HL-60 (cell line): ENCODE data around the gene PPP2R2D.

Experiments used
- DNase-seq, 2 experiments: peaks; one replicate each; pipeline ENCODE4 v3.0.0-alpha.2; 2010 to 2020; ENCODE audit warnings: low read depth in 1 of 2, low spot score in 1 of 2
- H3K27ac ChIP-seq: fragments of 250-450 bp; sonication (Bioruptor Pico); replicated peaks from 2 replicates; pipeline ENCODE4 v1.5.1; 2020; ENCODE audit warnings: mild to moderate bottlenecking, moderate library complexity
- H3K27me3 ChIP-seq: fragments of 250-450 bp; sonication (Bioruptor Pico); 2 replicates; pipeline ENCODE4 v1.5.1; 2021; ENCODE audit warnings: mild to moderate bottlenecking, moderate library complexity; ENCODE audit not compliant: insufficient read depth, poor library complexity, severe bottlenecking
- H3K4me3 ChIP-seq: replicated peaks from 2 replicates; pipeline ENCODE4 v1.5.1; 2011; ENCODE audit warnings: mild to moderate bottlenecking, control low read depth, low read length; ENCODE audit not compliant: insufficient read depth
- GABPA ChIP-seq: IDR thresholded peaks from 2 replicates; pipeline ENCODE4 v1.6.1; 2012; ENCODE audit warnings: low read depth
- POLR2AphosphoS5 ChIP-seq: IDR thresholded peaks from 2 replicates; pipeline ENCODE4 v1.6.1; 2012; ENCODE audit warnings: low read depth
- SPI1 ChIP-seq: IDR thresholded peaks from 2 replicates; pipeline ENCODE4 v1.6.1; 2012; ENCODE audit warnings: low read depth, mild to moderate bottlenecking, borderline replicate concordance
- TF ChIP-seq, protein P1 (sequence below): IDR thresholded peaks from one replicate; pipeline ENCODE4 v1.5.1; 2011; ENCODE audit warnings: low read length, control low read depth, inconsistent platforms; ENCODE audit not compliant: insufficient read depth
- TF ChIP-seq, protein P2 (sequence below): IDR thresholded peaks from 2 replicates; pipeline ENCODE4 v1.6.1; 2012; ENCODE audit warnings: low read depth; ENCODE audit not compliant: insufficient replicate concordance

Gene PPP2R2D

DNA sequence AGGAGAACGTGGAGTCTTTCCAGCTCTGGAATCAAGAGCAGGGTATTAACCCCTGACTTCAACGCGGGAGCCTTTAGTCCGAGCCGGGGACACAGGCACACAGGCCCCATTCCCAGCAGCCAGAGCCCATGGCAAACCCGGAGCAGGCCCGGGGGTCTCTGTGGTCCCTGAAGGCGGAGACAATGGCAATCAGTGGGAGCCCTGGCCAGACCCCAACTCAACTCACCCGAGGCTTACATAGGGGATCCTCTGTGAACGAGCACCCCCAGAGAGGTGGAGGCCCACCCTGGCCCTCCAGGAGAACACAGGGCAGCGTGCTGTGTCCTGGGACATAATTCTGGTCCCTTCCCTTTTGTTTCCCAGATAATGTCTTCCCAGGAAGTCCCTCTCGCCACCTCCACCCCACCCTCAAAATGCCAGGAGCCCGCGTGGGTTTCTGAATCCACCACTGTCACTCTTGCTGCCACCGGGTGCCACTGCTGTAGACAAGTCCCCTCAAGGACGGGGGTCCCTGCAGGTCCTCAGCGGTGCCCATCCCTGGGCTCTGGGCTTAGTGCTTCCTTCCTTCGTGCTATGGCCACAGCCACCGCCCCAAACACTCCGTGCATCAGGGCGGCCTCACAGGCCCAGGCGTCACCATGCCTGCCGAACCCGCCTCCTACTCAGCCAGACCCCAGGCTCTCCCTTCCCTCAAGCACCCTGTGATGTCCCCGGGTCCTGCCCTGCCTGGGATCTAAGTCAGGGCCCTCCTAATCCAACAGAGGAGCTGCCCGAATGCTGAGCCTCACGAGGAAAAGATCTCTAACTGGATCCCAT is 28.6 kb upstream of the PPP2R2D start:
- Histone ChIP-seq H3K27me3 (no peaks in the 10 kb centered on the region), H3K27ac (no peak overlapping the region), H3K4me3 (no peak overlapping the region)
- TF ChIP-seq, protein P1, sequence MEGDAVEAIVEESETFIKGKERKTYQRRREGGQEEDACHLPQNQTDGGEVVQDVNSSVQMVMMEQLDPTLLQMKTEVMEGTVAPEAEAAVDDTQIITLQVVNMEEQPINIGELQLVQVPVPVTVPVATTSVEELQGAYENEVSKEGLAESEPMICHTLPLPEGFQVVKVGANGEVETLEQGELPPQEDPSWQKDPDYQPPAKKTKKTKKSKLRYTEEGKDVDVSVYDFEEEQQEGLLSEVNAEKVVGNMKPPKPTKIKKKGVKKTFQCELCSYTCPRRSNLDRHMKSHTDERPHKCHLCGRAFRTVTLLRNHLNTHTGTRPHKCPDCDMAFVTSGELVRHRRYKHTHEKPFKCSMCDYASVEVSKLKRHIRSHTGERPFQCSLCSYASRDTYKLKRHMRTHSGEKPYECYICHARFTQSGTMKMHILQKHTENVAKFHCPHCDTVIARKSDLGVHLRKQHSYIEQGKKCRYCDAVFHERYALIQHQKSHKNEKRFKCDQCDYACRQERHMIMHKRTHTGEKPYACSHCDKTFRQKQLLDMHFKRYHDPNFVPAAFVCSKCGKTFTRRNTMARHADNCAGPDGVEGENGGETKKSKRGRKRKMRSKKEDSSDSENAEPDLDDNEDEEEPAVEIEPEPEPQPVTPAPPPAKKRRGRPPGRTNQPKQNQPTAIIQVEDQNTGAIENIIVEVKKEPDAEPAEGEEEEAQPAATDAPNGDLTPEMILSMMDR = no peak
- TF ChIP-seq POLR2AphosphoS5 = no peak
- no peak for TF ChIP-seq GABPA
- TF ChIP-seq SPI1 = no peak
- TF ChIP-seq, protein P2, sequence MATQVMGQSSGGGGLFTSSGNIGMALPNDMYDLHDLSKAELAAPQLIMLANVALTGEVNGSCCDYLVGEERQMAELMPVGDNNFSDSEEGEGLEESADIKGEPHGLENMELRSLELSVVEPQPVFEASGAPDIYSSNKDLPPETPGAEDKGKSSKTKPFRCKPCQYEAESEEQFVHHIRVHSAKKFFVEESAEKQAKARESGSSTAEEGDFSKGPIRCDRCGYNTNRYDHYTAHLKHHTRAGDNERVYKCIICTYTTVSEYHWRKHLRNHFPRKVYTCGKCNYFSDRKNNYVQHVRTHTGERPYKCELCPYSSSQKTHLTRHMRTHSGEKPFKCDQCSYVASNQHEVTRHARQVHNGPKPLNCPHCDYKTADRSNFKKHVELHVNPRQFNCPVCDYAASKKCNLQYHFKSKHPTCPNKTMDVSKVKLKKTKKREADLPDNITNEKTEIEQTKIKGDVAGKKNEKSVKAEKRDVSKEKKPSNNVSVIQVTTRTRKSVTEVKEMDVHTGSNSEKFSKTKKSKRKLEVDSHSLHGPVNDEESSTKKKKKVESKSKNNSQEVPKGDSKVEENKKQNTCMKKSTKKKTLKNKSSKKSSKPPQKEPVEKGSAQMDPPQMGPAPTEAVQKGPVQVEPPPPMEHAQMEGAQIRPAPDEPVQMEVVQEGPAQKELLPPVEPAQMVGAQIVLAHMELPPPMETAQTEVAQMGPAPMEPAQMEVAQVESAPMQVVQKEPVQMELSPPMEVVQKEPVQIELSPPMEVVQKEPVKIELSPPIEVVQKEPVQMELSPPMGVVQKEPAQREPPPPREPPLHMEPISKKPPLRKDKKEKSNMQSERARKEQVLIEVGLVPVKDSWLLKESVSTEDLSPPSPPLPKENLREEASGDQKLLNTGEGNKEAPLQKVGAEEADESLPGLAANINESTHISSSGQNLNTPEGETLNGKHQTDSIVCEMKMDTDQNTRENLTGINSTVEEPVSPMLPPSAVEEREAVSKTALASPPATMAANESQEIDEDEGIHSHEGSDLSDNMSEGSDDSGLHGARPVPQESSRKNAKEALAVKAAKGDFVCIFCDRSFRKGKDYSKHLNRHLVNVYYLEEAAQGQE = no peak
- DNase-seq = no peak

DNA sequence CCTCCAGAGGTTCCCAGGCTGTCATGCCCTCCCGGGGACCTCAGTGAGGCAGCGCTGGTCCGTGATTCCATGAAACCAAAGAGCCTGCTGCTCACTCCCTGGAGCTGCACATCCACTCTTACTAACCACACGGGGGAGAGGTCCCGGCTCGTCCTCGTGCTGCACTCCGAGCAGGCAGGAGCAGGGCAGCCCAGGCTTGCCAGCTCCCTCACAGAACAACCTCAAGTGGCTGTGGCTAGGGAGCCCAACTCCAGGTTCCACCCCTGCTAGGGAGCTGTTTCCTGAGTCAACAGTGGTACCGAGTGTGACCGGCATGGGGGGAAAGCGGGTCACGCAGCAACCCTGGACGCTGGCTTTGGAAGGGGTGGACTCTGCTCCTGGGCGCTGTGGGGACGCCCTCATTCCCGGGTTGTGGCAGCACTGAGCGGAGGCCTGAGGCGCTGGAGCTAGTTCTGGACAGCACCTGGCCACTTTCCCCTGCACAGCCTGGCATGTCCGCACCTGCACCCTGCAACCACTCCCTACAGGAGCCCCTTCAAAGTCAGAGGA is 27.9 kb upstream of the PPP2R2D start:
- no peaks in the 10 kb centered on the region for H3K27me3 ChIP-seq
- H3K27ac ChIP-seq = no peak overlapping the region
- DNase-seq = no peak
- no peak for TF ChIP-seq SPI1
- TF ChIP-seq, protein P1 = no peak
- TF ChIP-seq, protein P2 = no peak
- TF ChIP-seq GABPA = no peak
- TF ChIP-seq POLR2AphosphoS5 = no peak
- no peak overlapping the region for H3K4me3 ChIP-seq

DNA sequence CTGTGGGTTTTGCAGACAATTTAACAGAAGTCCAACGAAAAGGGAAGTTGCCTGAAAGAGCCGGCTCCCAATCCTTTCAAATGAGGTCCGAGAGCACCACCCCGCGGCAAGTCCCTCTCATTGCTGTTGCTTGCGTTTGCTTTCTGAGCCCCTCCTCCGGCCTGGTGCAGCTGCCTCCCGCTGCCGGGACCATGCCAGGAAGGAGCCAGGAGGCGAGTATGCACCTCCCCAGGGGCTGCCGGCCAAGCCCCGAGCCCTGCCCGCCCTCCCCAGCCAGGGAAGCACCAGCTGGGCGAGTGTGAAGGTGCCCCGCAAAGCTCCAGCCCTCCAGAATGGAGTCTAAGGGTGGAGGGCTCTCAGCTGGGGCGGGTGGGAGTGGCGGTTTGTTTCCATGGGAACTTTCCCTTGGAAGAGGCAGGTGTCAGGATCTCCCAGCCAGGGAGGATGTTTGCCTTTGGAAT is 25.8 kb upstream of the PPP2R2D start:
- no peaks in the 10 kb centered on the region for H3K27me3 ChIP-seq
- no peak overlapping the region for H3K27ac ChIP-seq

More for the DNA sequence above, 25.8 kb upstream of the PPP2R2D start:
- TF ChIP-seq, protein P1 = peak; percentile 78
- TF ChIP-seq, protein P2 = no peak
- TF ChIP-seq SPI1 = peak; percentile 67; the same call in 1 of the 2 replicates
- peak; percentile 48 to 89 for DNase-seq
- no peak overlapping the region for H3K4me3 ChIP-seq
